ENCODE results near the gene BRPF3. TPM values are rescaled to one million over a fixed set of nuclear protein-coding genes. Genes with fewer than 3 reads are reported as not detected.

Gene BRPF3
- total and polyA plus RNA-seq, 2 of the 13 experiments (the other 11 are each of a cell fraction or from before 2014, with no cell fraction given), result 12.3 to 22.9 TPM

DNA sequence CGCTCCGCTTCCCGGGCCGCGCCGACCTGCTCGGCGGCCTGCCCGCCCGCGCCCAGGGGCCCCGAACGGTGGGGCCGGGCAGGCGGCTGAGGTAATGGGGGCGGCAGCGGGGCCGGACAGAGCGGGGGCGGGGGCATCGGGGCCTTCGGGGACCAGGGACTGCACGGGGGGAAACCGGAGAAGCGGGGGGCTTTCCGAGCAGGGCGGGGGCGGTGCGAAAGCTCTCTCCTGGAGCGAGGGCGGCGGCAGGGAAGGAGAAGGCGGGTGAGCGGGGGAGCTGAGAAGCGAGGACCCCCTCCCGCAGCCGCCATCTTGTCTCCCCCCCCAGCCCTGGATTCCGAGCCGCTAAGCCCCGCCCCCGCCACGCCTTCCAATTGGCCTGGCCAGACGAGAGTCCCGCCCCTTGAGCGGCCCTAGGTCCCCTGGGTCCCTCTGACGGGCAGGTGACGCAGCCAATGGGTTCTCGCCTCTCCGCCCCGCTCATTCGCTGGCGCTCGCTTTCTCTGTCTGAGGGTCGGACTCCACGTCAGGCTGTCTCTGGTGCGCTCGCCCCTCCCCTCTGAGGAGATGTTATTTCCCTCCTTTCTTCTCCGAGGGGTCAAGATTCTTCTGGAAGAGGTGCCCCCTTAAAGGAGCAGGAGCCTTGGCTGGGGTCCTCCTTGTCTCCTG lies 470 bp downstream of the BRPF3 start (continued):
- TF ChIP-seq ZNF879 (CRISPR knock-in tag; IDR thresholded peaks at IDR 0.05), result 0 out of 2 replicates have a peak, but pooled peaks have one; percentile 44
- TF ChIP-seq, protein P1, sequence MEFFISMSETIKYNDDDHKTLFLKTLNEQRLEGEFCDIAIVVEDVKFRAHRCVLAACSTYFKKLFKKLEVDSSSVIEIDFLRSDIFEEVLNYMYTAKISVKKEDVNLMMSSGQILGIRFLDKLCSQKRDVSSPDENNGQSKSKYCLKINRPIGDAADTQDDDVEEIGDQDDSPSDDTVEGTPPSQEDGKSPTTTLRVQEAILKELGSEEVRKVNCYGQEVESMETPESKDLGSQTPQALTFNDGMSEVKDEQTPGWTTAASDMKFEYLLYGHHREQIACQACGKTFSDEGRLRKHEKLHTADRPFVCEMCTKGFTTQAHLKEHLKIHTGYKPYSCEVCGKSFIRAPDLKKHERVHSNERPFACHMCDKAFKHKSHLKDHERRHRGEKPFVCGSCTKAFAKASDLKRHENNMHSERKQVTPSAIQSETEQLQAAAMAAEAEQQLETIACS (CRISPR knock-in tag; IDR thresholded peaks at IDR 0.05), result no peak
- peak; percentile 41; the same call in 1 of the 2 replicates for TF ChIP-seq ZNF232 (CRISPR knock-in tag; IDR thresholded peaks at IDR 0.05; ENCODE audit: borderline replicate concordance)
- TF ChIP-seq SRSF9 (IDR thresholded peaks at IDR 0.05; ENCODE audit: borderline replicate concordance, insufficient read depth, low read depth, low read length, poor library complexity, severe bottlenecking), result no peak
- no peak for TF ChIP-seq ZNF235 (CRISPR knock-in tag; IDR thresholded peaks at IDR 0.05; ENCODE audit: borderline replicate concordance)
- no peak; the same call in 1 of the 2 replicates for TF ChIP-seq POLR2AphosphoS2 (IDR thresholded peaks at IDR 0.05; ENCODE audit: low read depth, low read length)
- TF ChIP-seq, protein P2, sequence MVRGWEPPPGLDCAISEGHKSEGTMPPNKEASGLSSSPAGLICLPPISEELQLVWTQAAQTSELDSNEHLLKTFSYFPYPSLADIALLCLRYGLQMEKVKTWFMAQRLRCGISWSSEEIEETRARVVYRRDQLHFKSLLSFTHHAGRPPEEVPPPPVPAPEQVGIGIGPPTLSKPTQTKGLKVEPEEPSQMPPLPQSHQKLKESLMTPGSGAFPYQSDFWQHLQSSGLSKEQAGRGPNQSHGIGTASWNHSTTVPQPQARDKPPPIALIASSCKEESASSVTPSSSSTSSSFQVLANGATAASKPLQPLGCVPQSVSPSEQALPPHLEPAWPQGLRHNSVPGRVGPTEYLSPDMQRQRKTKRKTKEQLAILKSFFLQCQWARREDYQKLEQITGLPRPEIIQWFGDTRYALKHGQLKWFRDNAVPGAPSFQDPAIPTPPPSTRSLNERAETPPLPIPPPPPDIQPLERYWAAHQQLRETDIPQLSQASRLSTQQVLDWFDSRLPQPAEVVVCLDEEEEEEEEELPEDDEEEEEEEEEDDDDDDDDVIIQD (CRISPR knock-in tag; IDR thresholded peaks at IDR 0.05; ENCODE audit: low read depth), result peak; percentile 63; the same call in 1 of the 2 replicates
- no peak; the same call in 1 of the 2 replicates for TF ChIP-seq BRD4 (CRISPR knock-in tag; IDR thresholded peaks at IDR 0.05)
- no peak for TF ChIP-seq ZNF678 (CRISPR knock-in tag; IDR thresholded peaks at IDR 0.05)
- no peak for TF ChIP-seq ZNF256 (CRISPR knock-in tag; conservative IDR thresholded peaks at IDR 0.05)
- TF ChIP-seq ELF3 (CRISPR knock-in tag; IDR thresholded peaks at IDR 0.05), result no peak
- TF ChIP-seq, protein P3, sequence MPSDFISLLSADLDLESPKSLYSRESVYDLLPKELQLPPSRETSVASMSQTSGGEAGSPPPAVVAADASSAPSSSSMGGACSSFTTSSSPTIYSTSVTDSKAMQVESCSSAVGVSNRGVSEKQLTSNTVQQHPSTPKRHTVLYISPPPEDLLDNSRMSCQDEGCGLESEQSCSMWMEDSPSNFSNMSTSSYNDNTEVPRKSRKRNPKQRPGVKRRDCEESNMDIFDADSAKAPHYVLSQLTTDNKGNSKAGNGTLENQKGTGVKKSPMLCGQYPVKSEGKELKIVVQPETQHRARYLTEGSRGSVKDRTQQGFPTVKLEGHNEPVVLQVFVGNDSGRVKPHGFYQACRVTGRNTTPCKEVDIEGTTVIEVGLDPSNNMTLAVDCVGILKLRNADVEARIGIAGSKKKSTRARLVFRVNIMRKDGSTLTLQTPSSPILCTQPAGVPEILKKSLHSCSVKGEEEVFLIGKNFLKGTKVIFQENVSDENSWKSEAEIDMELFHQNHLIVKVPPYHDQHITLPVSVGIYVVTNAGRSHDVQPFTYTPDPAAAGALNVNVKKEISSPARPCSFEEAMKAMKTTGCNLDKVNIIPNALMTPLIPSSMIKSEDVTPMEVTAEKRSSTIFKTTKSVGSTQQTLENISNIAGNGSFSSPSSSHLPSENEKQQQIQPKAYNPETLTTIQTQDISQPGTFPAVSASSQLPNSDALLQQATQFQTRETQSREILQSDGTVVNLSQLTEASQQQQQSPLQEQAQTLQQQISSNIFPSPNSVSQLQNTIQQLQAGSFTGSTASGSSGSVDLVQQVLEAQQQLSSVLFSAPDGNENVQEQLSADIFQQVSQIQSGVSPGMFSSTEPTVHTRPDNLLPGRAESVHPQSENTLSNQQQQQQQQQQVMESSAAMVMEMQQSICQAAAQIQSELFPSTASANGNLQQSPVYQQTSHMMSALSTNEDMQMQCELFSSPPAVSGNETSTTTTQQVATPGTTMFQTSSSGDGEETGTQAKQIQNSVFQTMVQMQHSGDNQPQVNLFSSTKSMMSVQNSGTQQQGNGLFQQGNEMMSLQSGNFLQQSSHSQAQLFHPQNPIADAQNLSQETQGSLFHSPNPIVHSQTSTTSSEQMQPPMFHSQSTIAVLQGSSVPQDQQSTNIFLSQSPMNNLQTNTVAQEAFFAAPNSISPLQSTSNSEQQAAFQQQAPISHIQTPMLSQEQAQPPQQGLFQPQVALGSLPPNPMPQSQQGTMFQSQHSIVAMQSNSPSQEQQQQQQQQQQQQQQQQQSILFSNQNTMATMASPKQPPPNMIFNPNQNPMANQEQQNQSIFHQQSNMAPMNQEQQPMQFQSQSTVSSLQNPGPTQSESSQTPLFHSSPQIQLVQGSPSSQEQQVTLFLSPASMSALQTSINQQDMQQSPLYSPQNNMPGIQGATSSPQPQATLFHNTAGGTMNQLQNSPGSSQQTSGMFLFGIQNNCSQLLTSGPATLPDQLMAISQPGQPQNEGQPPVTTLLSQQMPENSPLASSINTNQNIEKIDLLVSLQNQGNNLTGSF (CRISPR knock-in tag; IDR thresholded peaks at IDR 0.05), result no peak
- TF ChIP-seq ISX (CRISPR knock-in tag; conservative IDR thresholded peaks at IDR 0.05), result no peak
- TF ChIP-seq SAP130 (CRISPR knock-in tag; IDR thresholded peaks at IDR 0.05; ENCODE audit: low read depth), result peak; percentile 67
- no peak for TF ChIP-seq CEBPB (IDR thresholded peaks at IDR 0.05; ENCODE audit: borderline replicate concordance, low read depth, low read length)
- no peak for TF ChIP-seq XBP1 (CRISPR knock-in tag; IDR thresholded peaks at IDR 0.05)
- TF ChIP-seq KLF6 (CRISPR knock-in tag; IDR thresholded peaks at IDR 0.05), result 0 out of 2 replicates have a peak, but pooled peaks have one; percentile 28
- TF ChIP-seq ZNF674 (CRISPR knock-in tag; IDR thresholded peaks at IDR 0.05; ENCODE audit: low read depth), result 0 out of 2 replicates have a peak, but pooled peaks have one; percentile 12
- peak; percentile 45; the same call in 1 of the 2 replicates for TF ChIP-seq ATF7-NPFF (CRISPR knock-in tag; IDR thresholded peaks at IDR 0.05; ENCODE audit: low read depth)
- no peak; the same call in 1 of the 2 replicates for TF ChIP-seq ZNF788 (CRISPR knock-in tag; IDR thresholded peaks at IDR 0.05; ENCODE audit: borderline replicate concordance)
- TF ChIP-seq, protein P4, sequence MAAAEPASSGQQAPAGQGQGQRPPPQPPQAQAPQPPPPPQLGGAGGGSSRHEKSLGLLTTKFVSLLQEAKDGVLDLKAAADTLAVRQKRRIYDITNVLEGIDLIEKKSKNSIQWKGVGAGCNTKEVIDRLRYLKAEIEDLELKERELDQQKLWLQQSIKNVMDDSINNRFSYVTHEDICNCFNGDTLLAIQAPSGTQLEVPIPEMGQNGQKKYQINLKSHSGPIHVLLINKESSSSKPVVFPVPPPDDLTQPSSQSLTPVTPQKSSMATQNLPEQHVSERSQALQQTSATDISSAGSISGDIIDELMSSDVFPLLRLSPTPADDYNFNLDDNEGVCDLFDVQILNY (CRISPR knock-in tag; conservative IDR thresholded peaks at IDR 0.05), result no peak

All from HepG2 (cell line).